HG02623 (cell line): ENCODE results near the gene MICAL3.
"Not testable (repeated sequence)": the region's sequence is repeated elsewhere in the genome, so short reads cannot be mapped to it uniquely, and the experiment has no call there.

ENCODE experiments used
- ATAC-seq: cut with Tn5 transposase; IDR thresholded peaks from one replicate; pipeline ENCODE4 v1.9.1; 2021; ENCODE audit warnings: moderate library complexity; ENCODE audit not compliant: unreplicated experiment

Gene MICAL3

GRCh38 chr22:18032455-18033101, 8.2 kb upstream of the MICAL3 start:
- ATAC-seq: no peak

- ATAC-seq: no peak
Observed at GRCh38 chr22:18031695-18032454, 7.5 kb upstream of the MICAL3 start.

GRCh38 chr22:18029686-18030267, 5.4 kb upstream of the MICAL3 start:
- no peak for ATAC-seq

- ATAC-seq: no peak
Observed at GRCh38 chr22:18028817-18029527, 4.6 kb upstream of the MICAL3 start.

GRCh38 chr22:18025898-18026297, 1.5 kb upstream of the MICAL3 start:
- ATAC-seq: not testable (repeated sequence)

- ATAC-seq: no peak
Observed at GRCh38 chr22:18024956-18025720, 777 bp upstream of the MICAL3 start.

- no peak for ATAC-seq
Observed at GRCh38 chr22:18023509-18024275, 669 bp downstream of the MICAL3 start.

GRCh38 chr22:18022876-18023275, 1.5 kb downstream of the MICAL3 start:
- ATAC-seq: no peak

- ATAC-seq: no peak
Observed at GRCh38 chr22:18021431-18021830, 2.9 kb downstream of the MICAL3 start.

- ATAC-seq: not testable (repeated sequence)
Observed at GRCh38 chr22:18020743-18021142, 3.6 kb downstream of the MICAL3 start.

GRCh38 chr22:18013947-18014346, 10.4 kb downstream of the MICAL3 start:
- no peak for ATAC-seq

- ATAC-seq: no peak
Observed at GRCh38 chr22:18013436-18013835, 10.9 kb downstream of the MICAL3 start.

- ATAC-seq: no peak
Observed at GRCh38 chr22:18012531-18012930, 11.8 kb downstream of the MICAL3 start.

GRCh38 chr22:18010266-18010665, 14.1 kb downstream of the MICAL3 start:
- no peak for ATAC-seq

GRCh38 chr22:18008136-18008535, 16.2 kb downstream of the MICAL3 start:
- ATAC-seq: no peak

- ATAC-seq: no peak
Observed at GRCh38 chr22:18005201-18005926, 19.0 kb downstream of the MICAL3 start.

- not testable (repeated sequence) for ATAC-seq
Observed at GRCh38 chr22:18001894-18002315, 22.5 kb downstream of the MICAL3 start.

GRCh38 chr22:18001040-18001893, 23.1 kb downstream of the MICAL3 start:
- no peak for ATAC-seq
